GM18519 (cell line): Measurements from ENCODE around the gene HDAC5.
A peak's percentile ranks its signal among the peaks of the same experiment; 100 is the strongest.
"Not testable (repeated sequence)": the region's sequence is repeated elsewhere in the genome, so short reads cannot be mapped to it uniquely, and the experiment has no call there.

Source experiments
- ATAC-seq: cut with Tn5 transposase; IDR thresholded peaks from one replicate; pipeline ENCODE4 v1.9.1; 2021; ENCODE audit warnings: mild to moderate bottlenecking, moderate library complexity; ENCODE audit not compliant: unreplicated experiment, low FRiP score

Gene HDAC5

GRCh38 chr17:44134752-44135568 is 11.5 kb upstream of the HDAC5 start:
- ATAC-seq: no peak

DNA sequence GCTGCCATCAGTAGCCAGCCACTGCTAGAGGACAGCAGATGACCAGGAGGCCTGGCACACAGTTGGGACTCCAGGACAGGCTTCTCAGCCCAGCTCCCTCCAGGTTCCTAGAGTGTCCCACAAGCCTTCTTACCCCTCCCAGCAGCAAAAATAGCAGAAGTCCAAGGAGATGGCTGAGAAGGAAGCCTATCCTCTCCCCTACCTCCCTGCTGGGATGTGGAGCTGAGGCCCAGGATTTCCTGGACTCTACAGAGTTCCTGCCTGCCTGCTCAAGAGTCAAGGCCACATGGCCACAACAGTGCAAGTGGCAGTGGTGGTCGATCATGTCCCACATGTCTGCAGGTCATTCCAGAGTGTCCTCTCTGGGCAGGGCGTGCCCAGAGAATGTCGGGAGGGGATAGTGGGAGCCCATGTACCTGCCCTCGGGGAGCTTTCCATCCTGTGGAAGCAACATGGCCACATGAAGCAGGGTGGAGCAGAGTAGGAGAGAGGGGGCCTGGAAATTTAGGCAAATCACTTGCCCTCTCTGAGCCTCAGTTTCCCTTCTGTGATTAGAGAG is 10.6 kb upstream of the HDAC5 start:
- no peak for ATAC-seq

DNA sequence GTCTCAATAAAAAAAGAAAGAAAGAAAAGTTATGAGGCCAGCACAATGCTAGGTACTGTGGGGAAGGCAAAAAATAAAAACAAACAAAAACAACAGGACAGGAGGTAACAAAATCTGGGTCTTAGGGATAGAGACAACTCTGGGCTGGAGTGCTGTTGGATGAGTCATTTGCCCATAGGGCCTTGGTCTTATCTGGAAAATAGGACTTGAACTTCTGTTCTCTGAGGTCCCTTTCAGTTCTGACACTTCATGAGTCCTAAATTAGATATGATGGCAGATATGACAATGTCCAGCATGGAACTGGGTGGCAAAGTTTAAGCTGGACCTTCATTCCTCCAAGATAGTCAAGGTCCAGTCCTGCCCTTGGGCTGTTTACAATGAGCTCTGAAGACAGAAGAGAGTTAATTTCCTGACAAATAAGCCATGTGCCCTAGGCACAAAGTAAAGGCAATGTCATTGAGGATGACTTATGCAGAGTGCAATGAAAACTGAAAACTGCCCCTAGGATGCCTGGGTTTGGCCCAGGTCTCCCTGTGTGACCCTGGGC is 8.9 kb upstream of the HDAC5 start:
- ATAC-seq: no peak

DNA sequence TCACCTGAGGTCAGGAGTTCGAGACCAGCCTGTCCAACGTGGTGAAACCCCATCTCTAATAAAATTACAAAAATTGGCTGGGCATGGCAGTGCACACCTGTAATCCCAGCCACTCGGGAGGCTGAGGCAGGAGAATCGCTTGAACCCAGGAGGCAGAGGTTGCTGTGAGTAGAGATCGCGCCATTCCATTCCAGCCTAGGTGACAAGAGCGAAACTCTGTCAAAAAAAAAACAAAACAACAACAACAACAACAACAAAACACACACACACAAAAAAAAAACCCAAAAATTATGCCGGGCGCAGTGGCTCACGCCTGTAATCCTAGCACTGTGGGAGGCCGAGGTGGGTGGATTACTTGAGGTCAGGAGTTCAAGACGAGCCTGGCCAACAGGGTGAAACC is 7.9 kb upstream of the HDAC5 start:
- ATAC-seq: not testable (repeated sequence)

GRCh38 chr17:44130693-44131349 is 7.4 kb upstream of the HDAC5 start:
- no peak for ATAC-seq

DNA sequence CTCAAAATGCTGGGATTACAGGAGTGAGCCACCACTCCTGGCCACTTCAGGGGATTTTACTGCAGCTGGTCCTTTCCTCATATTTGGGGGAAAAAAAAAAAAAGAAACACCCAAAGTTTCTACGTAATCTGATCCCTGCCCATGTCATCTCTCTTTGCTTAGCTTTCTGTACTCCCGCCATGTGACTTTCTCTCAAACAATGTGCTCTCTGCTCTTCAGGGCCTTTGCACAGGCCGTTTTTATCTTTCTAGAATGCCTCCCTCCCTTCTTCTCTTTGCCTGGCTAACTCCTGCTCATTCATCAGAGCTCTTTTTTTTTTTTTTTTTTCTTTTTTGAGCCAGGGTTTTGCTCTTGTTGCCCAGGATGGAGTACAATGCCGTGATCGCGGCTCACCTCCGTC is 4.9 kb upstream of the HDAC5 start:
- no peak for ATAC-seq

DNA sequence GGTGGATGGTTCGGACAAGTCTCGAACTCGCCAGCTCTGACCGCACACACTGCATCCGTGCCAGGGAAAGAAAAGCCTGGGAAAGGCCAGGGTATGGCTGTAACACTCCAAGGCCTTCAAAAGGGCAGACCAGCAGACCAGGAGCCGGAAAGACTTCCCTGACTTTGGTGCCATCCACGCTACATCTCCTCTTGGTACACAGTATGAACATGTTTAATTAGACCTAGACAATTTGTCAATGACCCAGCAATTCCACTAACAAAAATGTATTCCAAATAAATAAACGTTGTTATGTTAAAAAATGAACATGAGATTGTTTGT is 637 bp upstream of the HDAC5 start:
- no peak for ATAC-seq

GRCh38 chr17:44122816-44123355 is 555 bp downstream of the HDAC5 start:
- peak; percentile 19 for ATAC-seq

- ATAC-seq: no peak
Measured at GRCh38 chr17:44121997-44122815, 1.2 kb downstream of the HDAC5 start.

DNA sequence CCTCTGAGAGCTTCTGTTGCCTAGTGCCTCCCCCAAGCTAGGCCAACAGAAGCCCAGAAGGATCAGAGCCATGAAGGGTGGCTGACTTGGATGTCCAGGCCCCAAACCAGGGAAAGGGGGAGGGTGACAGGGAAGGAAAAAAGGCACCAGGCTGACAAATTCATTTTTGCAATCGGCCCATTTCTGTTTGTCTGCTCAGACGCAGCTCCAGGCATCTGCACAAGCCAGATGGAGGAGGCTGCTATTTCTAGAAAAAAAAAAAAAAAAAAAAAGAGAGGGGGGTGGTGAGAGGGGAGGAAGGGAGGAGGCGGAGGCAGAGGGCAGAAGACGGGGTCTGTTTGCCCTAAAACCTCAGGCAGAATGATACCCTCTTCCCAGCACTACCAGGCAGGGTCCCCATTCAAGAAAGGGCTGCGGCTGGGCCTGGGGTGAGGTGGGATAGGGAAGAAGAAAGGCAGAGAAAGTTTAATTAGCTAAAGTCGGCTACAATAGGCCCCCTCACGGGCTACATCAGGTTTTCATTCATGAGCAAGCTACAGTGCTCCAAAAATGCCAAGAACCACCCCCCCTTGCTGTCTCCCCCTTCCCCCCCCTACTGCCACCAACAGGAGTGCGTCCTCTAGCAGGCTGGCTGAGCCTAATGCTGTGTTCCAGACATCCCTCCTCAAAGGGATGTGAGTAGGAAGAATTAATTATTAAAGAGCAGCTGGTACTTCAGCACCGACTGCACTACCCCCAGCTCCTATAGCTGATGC is 2.4 kb downstream of the HDAC5 start:
- no peak for ATAC-seq

GRCh38 chr17:44120281-44120680 is 3.2 kb downstream of the HDAC5 start:
- not testable (repeated sequence) for ATAC-seq

GRCh38 chr17:44119798-44120197 is 3.6 kb downstream of the HDAC5 start:
- no peak for ATAC-seq

DNA sequence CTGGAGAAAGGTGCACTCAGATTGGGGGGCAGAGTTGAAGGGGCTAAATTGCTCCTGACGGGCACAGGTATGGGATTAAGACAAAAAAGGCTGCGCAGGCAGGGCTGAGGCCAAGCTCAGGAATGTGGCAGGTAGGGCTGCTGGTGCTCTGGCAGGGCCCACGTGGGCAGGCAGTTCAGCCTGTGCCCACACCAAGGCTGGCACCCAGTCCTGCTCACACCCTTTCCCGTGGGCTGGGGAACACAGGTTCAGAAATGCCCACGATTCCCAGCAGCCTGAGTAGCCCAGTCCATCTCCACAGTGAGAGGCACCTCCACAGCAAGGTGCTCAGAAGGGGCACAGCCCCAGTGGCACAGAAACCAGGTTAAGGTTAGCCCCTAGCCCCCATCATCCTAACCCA is 4.4 kb downstream of the HDAC5 start:
- no peak for ATAC-seq

- ATAC-seq: no peak
Measured at GRCh38 chr17:44118427-44119050, 4.9 kb downstream of the HDAC5 start.

DNA sequence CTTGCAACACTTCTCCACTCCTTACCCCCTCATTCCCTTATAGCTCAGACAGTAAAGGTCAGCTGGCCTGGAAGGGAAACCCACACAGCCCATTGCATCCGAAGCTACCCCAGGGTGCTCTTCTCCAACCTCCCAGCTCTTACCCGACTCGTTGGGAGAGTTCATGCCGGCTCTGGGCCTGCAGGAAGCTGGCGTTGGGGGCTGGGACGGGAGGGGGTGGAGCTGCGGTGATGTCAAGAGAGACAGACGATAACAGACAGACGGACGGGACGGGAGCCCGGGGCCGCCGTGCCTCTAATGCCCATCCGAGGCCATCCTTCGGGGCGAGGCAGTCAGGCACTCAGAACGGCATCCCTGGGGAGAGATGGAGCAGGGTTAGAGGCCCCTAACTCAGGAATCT is 6.1 kb downstream of the HDAC5 start:
- ATAC-seq: no peak

GRCh38 chr17:44115585-44116415 is 7.6 kb downstream of the HDAC5 start:
- ATAC-seq: no peak

- ATAC-seq: no peak
Measured at GRCh38 chr17:44113868-44114840, 9.3 kb downstream of the HDAC5 start.
